Measurements from ENCODE around the gene ZNF566. TPM values are rescaled to one million over a fixed set of nuclear protein-coding genes. Genes with fewer than 3 reads are reported as not detected.

Gene ZNF566
- total and polyA plus RNA-seq, 2 of the 13 experiments (the other 11 are each of a cell fraction or from before 2014, with no cell fraction given): 4.8 to 13.7 TPM

DNA sequence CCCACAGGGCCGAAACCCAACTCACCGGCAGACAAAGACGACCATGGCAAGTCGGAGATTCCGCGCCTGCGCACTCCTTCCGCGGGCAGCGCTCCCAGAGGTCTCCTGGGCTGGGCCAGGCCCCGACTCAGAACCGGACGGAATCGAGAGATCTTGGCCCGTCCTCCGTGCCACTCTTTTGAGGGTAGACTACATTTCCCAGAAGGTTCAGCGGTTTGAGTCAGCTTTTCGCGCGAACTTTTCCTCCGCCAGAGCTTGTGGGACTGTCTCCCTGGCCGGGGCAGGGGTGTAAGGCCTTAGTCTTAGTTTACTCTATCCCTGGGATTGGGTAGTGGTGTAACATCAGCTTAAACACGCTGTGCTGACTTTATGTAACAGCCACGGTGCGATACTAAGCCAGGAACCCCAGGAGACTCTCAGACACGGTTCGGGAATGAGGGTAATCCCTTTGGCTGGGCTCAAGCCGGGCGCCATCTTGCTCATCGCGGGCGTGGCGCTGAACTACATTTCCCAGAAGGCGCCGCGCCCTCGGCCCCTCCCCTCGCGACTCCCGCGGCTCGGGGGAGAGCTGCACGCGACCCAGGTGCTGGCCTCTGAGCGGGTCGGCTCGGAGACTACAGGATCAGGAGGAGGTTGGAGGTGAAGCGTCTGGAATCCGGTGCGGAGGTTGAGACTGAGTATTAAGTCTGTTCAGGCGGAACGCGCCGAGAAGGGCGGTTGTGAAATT is 39.0 kb upstream of the ZNF566 start, which contains the start of gene ZNF260 (continued):
- TF ChIP-seq, protein P1, sequence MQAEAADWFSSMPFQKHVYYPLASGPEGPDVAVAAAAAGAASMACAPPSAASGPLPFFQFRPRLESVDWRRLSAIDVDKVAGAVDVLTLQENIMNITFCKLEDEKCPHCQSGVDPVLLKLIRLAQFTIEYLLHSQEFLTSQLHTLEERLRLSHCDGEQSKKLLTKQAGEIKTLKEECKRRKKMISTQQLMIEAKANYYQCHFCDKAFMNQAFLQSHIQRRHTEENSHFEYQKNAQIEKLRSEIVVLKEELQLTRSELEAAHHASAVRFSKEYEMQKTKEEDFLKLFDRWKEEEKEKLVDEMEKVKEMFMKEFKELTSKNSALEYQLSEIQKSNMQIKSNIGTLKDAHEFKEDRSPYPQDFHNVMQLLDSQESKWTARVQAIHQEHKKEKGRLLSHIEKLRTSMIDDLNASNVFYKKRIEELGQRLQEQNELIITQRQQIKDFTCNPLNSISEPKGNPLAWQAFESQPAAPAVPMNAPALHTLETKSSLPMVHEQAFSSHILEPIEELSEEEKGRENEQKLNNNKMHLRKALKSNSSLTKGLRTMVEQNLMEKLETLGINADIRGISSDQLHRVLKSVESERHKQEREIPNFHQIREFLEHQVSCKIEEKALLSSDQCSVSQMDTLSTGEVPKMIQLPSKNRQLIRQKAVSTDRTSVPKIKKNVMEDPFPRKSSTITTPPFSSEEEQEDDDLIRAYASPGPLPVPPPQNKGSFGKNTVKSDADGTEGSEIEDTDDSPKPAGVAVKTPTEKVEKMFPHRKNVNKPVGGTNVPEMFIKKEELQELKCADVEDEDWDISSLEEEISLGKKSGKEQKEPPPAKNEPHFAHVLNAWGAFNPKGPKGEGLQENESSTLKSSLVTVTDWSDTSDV (CRISPR knock-in tag; IDR thresholded peaks at IDR 0.05): no peak
- TF ChIP-seq, protein P2, sequence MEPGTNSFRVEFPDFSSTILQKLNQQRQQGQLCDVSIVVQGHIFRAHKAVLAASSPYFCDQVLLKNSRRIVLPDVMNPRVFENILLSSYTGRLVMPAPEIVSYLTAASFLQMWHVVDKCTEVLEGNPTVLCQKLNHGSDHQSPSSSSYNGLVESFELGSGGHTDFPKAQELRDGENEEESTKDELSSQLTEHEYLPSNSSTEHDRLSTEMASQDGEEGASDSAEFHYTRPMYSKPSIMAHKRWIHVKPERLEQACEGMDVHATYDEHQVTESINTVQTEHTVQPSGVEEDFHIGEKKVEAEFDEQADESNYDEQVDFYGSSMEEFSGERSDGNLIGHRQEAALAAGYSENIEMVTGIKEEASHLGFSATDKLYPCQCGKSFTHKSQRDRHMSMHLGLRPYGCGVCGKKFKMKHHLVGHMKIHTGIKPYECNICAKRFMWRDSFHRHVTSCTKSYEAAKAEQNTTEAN (CRISPR knock-in tag; conservative IDR thresholded peaks at IDR 0.05): 0 out of 2 replicates have a peak, but pooled peaks have one; percentile 34
- TF ChIP-seq BHLHE40 (IDR thresholded peaks at IDR 0.05; ENCODE audit: low read length): peak; percentile 92
- TF ChIP-seq ETV5 (CRISPR knock-in tag; IDR thresholded peaks at IDR 0.05; ENCODE audit: borderline replicate concordance): peak; percentile 56
- TF ChIP-seq NFE2 (CRISPR knock-in tag; IDR thresholded peaks at IDR 0.05): no peak
- TF ChIP-seq NFIB (CRISPR knock-in tag; IDR thresholded peaks at IDR 0.05; ENCODE audit: borderline replicate concordance): no peak
- TF ChIP-seq, protein P3, sequence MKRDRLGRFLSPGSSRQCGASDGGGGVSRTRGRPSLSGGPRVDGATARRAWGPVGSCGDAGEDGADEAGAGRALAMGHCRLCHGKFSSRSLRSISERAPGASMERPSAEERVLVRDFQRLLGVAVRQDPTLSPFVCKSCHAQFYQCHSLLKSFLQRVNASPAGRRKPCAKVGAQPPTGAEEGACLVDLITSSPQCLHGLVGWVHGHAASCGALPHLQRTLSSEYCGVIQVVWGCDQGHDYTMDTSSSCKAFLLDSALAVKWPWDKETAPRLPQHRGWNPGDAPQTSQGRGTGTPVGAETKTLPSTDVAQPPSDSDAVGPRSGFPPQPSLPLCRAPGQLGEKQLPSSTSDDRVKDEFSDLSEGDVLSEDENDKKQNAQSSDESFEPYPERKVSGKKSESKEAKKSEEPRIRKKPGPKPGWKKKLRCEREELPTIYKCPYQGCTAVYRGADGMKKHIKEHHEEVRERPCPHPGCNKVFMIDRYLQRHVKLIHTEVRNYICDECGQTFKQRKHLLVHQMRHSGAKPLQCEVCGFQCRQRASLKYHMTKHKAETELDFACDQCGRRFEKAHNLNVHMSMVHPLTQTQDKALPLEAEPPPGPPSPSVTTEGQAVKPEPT (CRISPR knock-in tag; IDR thresholded peaks at IDR 0.05; ENCODE audit: low read depth): no peak
- TF ChIP-seq ATM (IDR thresholded peaks at IDR 0.05; ENCODE audit: borderline replicate concordance): no peak
- peak; percentile 93; the same call in 1 of the 2 replicates for TF ChIP-seq ZNF543 (CRISPR knock-in tag; IDR thresholded peaks at IDR 0.05)
- TF ChIP-seq SIN3B (IDR thresholded peaks at IDR 0.05; ENCODE audit: low read length): no peak
- TF ChIP-seq, protein P4, sequence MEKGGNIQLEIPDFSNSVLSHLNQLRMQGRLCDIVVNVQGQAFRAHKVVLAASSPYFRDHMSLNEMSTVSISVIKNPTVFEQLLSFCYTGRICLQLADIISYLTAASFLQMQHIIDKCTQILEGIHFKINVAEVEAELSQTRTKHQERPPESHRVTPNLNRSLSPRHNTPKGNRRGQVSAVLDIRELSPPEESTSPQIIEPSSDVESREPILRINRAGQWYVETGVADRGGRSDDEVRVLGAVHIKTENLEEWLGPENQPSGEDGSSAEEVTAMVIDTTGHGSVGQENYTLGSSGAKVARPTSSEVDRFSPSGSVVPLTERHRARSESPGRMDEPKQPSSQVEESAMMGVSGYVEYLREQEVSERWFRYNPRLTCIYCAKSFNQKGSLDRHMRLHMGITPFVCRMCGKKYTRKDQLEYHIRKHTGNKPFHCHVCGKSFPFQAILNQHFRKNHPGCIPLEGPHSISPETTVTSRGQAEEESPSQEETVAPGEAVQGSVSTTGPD (CRISPR knock-in tag; IDR thresholded peaks at IDR 0.05): 0 out of 2 replicates have a peak, but pooled peaks have one; percentile 12
- no peak for TF ChIP-seq SMC3 (IDR thresholded peaks at IDR 0.05; ENCODE audit: low read length)
- TF ChIP-seq ZNF354B (CRISPR knock-in tag; IDR thresholded peaks at IDR 0.05): no peak
- TF ChIP-seq MAZ (IDR thresholded peaks at IDR 0.05; ENCODE audit: borderline replicate concordance, low read depth, low read length): peak; percentile 85; the same call in 1 of the 2 replicates
- TF ChIP-seq MAZ (CRISPR knock-in tag; IDR thresholded peaks at IDR 0.05; ENCODE audit: low read depth): peak; percentile 76; the same call in 1 of the 2 replicates
- no peak for TF ChIP-seq ZNF382 (CRISPR knock-in tag; IDR thresholded peaks at IDR 0.05; ENCODE audit: borderline replicate concordance)
- TF ChIP-seq ZSCAN20 (CRISPR knock-in tag; IDR thresholded peaks at IDR 0.05; ENCODE audit: borderline replicate concordance): 0 out of 2 replicates have a peak, but pooled peaks have one; percentile 13
- no peak for TF ChIP-seq THYN1 (CRISPR knock-in tag; IDR thresholded peaks at IDR 0.05; ENCODE audit: borderline replicate concordance, low read depth)
- no peak; the same call in 1 of the 2 replicates for TF ChIP-seq ZNF232 (CRISPR knock-in tag; IDR thresholded peaks at IDR 0.05; ENCODE audit: borderline replicate concordance)
- TF ChIP-seq, protein P5, sequence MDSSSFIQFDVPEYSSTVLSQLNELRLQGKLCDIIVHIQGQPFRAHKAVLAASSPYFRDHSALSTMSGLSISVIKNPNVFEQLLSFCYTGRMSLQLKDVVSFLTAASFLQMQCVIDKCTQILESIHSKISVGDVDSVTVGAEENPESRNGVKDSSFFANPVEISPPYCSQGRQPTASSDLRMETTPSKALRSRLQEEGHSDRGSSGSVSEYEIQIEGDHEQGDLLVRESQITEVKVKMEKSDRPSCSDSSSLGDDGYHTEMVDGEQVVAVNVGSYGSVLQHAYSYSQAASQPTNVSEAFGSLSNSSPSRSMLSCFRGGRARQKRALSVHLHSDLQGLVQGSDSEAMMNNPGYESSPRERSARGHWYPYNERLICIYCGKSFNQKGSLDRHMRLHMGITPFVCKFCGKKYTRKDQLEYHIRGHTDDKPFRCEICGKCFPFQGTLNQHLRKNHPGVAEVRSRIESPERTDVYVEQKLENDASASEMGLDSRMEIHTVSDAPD (CRISPR knock-in tag; IDR thresholded peaks at IDR 0.05): no peak
- peak; percentile 67 for TF ChIP-seq RFXAP (CRISPR knock-in tag; IDR thresholded peaks at IDR 0.05; ENCODE audit: borderline replicate concordance)
